SK-N-SH treated with all-trans-retinoic acid at 6 μM for 48 hours (cell line): ENCODE results near the gene SETD1A.

Experiments
- ATAC-seq: fragments of 200-7000 bp; cut with Tn5 transposase; 3 replicates; pipeline ENCODE4 v1.9.1; 2020; ENCODE audit warnings: mild to moderate bottlenecking, moderate library complexity
- ARNTL ChIP-seq: fragments of 450-650 bp; formaldehyde crosslinking; IDR thresholded peaks from 2 replicates; pipeline ENCODE4 v1.5.0; 2020; ENCODE audit warnings: low read depth, mild to moderate bottlenecking, moderate library complexity, borderline replicate concordance
- BACH2 ChIP-seq: fragments of 250-450 bp; sonication (Bioruptor Pico); IDR thresholded peaks from 2 replicates; pipeline ENCODE4 v1.9.0; 2021; ENCODE audit warnings: mild to moderate bottlenecking, borderline replicate concordance
- CREB5 ChIP-seq: fragments of 250-450 bp; sonication (Bioruptor Pico); IDR thresholded peaks from 2 replicates; pipeline ENCODE4 v1.5.1; 2020; ENCODE audit warnings: low read depth, mild to moderate bottlenecking, moderate library complexity
- CSRNP3 ChIP-seq: fragments of 250-450 bp; sonication (Bioruptor Pico); IDR thresholded peaks from 2 replicates; pipeline ENCODE4 v1.5.1; 2021; ENCODE audit warnings: mild to moderate bottlenecking, moderate library complexity
- ESRRG ChIP-seq: fragments of 250-450 bp; sonication (Bioruptor Pico); IDR thresholded peaks from 2 replicates; pipeline ENCODE4 v1.6.1; 2021; ENCODE audit warnings: mild to moderate bottlenecking
- GLIS3 ChIP-seq: fragments of 250-450 bp; sonication (Bioruptor Pico); IDR thresholded peaks from 2 replicates; pipeline ENCODE4 v1.5.0; 2020; ENCODE audit warnings: mild to moderate bottlenecking, moderate library complexity
- ISL1 ChIP-seq: fragments of 250-450 bp; sonication (Bioruptor Pico); IDR thresholded peaks from 2 replicates; pipeline ENCODE4 v2.1.2; 2022; ENCODE audit warnings: mild to moderate bottlenecking, moderate library complexity
- OSR1 ChIP-seq: fragments of 250-450 bp; sonication (Bioruptor Pico); IDR thresholded peaks from 2 replicates; pipeline ENCODE4 v1.8.0; 2022; ENCODE audit warnings: moderate library complexity, mild to moderate bottlenecking, inconsistent platforms
- PATZ1 ChIP-seq: fragments of 250-450 bp; sonication (Bioruptor Pico); IDR thresholded peaks from 2 replicates; pipeline ENCODE4 v1.8.0; 2020; ENCODE audit warnings: mild to moderate bottlenecking, moderate library complexity, borderline replicate concordance
- POU6F1 ChIP-seq: fragments of 250-450 bp; sonication (Bioruptor Pico); IDR thresholded peaks from 2 replicates; pipeline ENCODE4 v1.8.0; 2021; ENCODE audit warnings: low read depth, mild to moderate bottlenecking, moderate library complexity, borderline replicate concordance
- PPARA ChIP-seq: fragments of 250-450 bp; sonication (Bioruptor Pico); IDR thresholded peaks from 2 replicates; pipeline ENCODE4 v1.5.0; 2020; ENCODE audit warnings: mild to moderate bottlenecking, borderline replicate concordance
- RARB ChIP-seq: fragments of 250-450 bp; sonication (Bioruptor Pico); IDR thresholded peaks from 2 replicates; pipeline ENCODE4 v1.8.0; 2021; ENCODE audit warnings: mild to moderate bottlenecking, moderate library complexity
- SNAI2 ChIP-seq: fragments of 250-450 bp; sonication (Bioruptor Pico); IDR thresholded peaks from 2 replicates; pipeline ENCODE4 v1.5.0; 2020; ENCODE audit warnings: mild to moderate bottlenecking, moderate library complexity
- TCF4 ChIP-seq: fragments of 250-450 bp; sonication (Bioruptor Pico); IDR thresholded peaks from 2 replicates; pipeline ENCODE4 v1.8.0; 2021; ENCODE audit warnings: mild to moderate bottlenecking, moderate library complexity, borderline replicate concordance
- TOX ChIP-seq: fragments of 250-450 bp; sonication (Bioruptor Pico); IDR thresholded peaks from 2 replicates; pipeline ENCODE4 v1.8.0; 2021; ENCODE audit warnings: mild to moderate bottlenecking, moderate library complexity, borderline replicate concordance
- TSHZ2 ChIP-seq: fragments of 250-450 bp; sonication (Bioruptor Pico); IDR thresholded peaks from 2 replicates; pipeline ENCODE4 v1.5.0; 2020; ENCODE audit warnings: mild to moderate bottlenecking, moderate library complexity
- ZC3H10 ChIP-seq: fragments of 250-450 bp; sonication (Bioruptor Pico); IDR thresholded peaks from 2 replicates; pipeline ENCODE4 v1.5.1; 2021; ENCODE audit warnings: mild to moderate bottlenecking, moderate library complexity
- ZFP3 ChIP-seq: fragments of 250-450 bp; sonication (Bioruptor Pico); IDR thresholded peaks from 2 replicates; pipeline ENCODE4 v1.5.0; 2020; ENCODE audit warnings: mild to moderate bottlenecking, moderate library complexity
- ZFP30 ChIP-seq: fragments of 450-650 bp; formaldehyde crosslinking; IDR thresholded peaks from 2 replicates; pipeline ENCODE4 v1.5.0; 2022; ENCODE audit warnings: mild to moderate bottlenecking, moderate library complexity
- ZNF565 ChIP-seq: fragments of 450-650 bp; formaldehyde crosslinking; conservative IDR thresholded peaks from 2 replicates; pipeline ENCODE4 v1.5.0; 2020; ENCODE audit warnings: low read depth, mild to moderate bottlenecking, moderate library complexity
- ZNF70 ChIP-seq: fragments of 450-650 bp; formaldehyde crosslinking; IDR thresholded peaks from 2 replicates; pipeline ENCODE4 v1.5.0; 2020; ENCODE audit warnings: mild to moderate bottlenecking, moderate library complexity
- ZNF8 ChIP-seq: fragments of 450-650 bp; formaldehyde crosslinking; IDR thresholded peaks from 2 replicates; pipeline ENCODE4 v1.5.0; 2020; ENCODE audit warnings: mild to moderate bottlenecking, moderate library complexity

SETD1A gene

GRCh38 chr16:30990105-30990504 lies 32.6 kb downstream of the SETD1A start:
- no peak for ATAC-seq

GRCh38 chr16:30991052-30991451 lies 33.5 kb downstream of the SETD1A start:
- TF ChIP-seq OSR1 = no peak
- no peak for TF ChIP-seq ARNTL (CRISPR knock-in tag)
- TF ChIP-seq PATZ1 (CRISPR knock-in tag) = no peak
- no peak for TF ChIP-seq ZNF70 (CRISPR knock-in tag)
- TF ChIP-seq TOX (CRISPR knock-in tag) = no peak
- no peak for TF ChIP-seq SNAI2 (CRISPR knock-in tag)
- no peak for TF ChIP-seq ZC3H10 (CRISPR knock-in tag)
- no peak for TF ChIP-seq ZFP3 (CRISPR knock-in tag)
- TF ChIP-seq PPARA (CRISPR knock-in tag) = no peak
- no peak for TF ChIP-seq ZNF8 (CRISPR knock-in tag)
- no peak for TF ChIP-seq ISL1 (CRISPR knock-in tag)
- TF ChIP-seq ZNF565 (CRISPR knock-in tag) = no peak
- TF ChIP-seq BACH2 = no peak
- no peak for TF ChIP-seq TSHZ2 (CRISPR knock-in tag)
- no peak for TF ChIP-seq RARB (CRISPR knock-in tag)
- TF ChIP-seq CSRNP3 = no peak
- no peak for TF ChIP-seq GLIS3
- no peak for TF ChIP-seq TCF4 (CRISPR knock-in tag)
- TF ChIP-seq POU6F1 (CRISPR knock-in tag) = no peak
- TF ChIP-seq CREB5 (CRISPR knock-in tag) = no peak
- no peak for ATAC-seq

More at GRCh38 chr16:30990105-30990504, 32.6 kb downstream of the SETD1A start:
- TF ChIP-seq SNAI2 (CRISPR knock-in tag) (no peak), BACH2 (no peak), ZNF8 (CRISPR knock-in tag) (no peak), ZFP3 (CRISPR knock-in tag) (no peak), RARB (CRISPR knock-in tag) (no peak), CSRNP3 (no peak), ISL1 (CRISPR knock-in tag) (no peak), GLIS3 (no peak), TCF4 (CRISPR knock-in tag) (no peak), ESRRG (CRISPR knock-in tag) (no peak), ZFP30 (CRISPR knock-in tag) (no peak), PPARA (CRISPR knock-in tag) (no peak), ARNTL (CRISPR knock-in tag) (no peak), ZNF70 (CRISPR knock-in tag) (no peak), ZC3H10 (CRISPR knock-in tag) (no peak)
